Putamen (tissue), 1 donor: Measurements from ENCODE around the gene CMYA5.
"Not testable (repeated sequence)": the region's sequence is repeated elsewhere in the genome, so short reads cannot be mapped to it uniquely, and the experiment has no call there.

Experiments
- DNase-seq: peaks from one replicate; pipeline ENCODE4 v3.0.0-alpha.2; 2016; ENCODE audit warnings: low spot score

CMYA5 gene

GRCh38 chr5:79746642-79747569 lies 57.3 kb downstream of the CMYA5 start:
- DNase-seq: peak; percentile 11

GRCh38 chr5:79750611-79751510 lies 61.2 kb downstream of the CMYA5 start:
- no peak for DNase-seq

DNA sequence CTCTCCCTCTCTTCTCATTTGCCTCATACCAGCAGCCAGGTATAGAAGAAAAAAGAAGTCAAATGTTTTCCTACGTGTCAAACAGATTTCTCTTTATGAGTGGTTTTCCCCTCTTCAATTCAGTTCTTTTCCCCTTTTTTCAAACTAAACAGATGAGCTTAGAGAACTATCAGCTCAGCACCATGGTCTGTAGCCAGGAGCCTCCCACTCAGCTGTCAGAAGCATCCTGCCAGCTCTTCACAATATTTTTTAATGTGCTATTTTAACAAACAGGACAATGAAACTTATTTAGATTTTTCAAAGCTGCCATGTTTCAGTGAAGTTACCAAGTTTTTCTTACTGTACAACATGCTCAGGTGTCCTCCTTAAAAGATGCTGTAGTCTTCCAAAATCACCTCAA lies 63.5 kb downstream of the CMYA5 start:
- no peak for DNase-seq

DNA sequence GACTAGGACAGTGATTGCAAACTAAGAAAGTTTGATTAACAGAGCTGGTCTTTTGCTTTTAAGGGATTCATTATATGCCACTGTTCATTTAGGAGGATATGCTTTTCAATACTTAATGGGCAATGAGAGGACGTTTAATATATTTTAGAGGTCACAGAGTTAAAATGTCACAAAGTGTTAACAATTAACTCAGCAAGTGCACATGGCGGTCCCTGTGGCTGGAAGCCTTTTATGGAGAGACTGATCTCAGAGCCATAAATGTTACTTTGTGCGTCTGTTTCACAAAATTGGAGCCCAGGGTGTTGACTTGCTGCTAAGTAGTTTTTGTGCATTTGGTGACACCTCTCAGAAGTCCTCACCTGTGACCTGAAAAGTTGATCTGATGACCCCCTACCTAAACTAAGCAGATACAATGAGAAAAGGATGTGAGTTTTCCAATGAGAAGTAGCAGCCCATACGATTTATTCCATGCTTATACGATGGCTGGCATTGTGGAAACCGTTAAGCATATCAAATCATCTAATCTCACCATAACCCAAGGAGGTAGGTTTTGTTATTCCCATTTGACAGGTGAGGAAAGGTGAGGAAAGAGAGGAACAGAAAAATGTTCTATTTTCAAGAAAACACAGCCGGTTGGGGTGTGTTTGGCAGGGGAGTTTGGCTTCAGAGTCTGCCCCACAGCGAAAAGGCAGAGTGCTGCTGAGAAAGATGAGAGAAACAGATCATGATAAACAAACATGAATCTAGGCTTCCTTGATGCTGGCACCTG lies 64.4 kb downstream of the CMYA5 start:
- DNase-seq: no peak

GRCh38 chr5:79754865-79755555 lies 65.4 kb downstream of the CMYA5 start:
- DNase-seq: no peak

GRCh38 chr5:79756076-79756475 lies 66.4 kb downstream of the CMYA5 start:
- no peak for DNase-seq

DNA sequence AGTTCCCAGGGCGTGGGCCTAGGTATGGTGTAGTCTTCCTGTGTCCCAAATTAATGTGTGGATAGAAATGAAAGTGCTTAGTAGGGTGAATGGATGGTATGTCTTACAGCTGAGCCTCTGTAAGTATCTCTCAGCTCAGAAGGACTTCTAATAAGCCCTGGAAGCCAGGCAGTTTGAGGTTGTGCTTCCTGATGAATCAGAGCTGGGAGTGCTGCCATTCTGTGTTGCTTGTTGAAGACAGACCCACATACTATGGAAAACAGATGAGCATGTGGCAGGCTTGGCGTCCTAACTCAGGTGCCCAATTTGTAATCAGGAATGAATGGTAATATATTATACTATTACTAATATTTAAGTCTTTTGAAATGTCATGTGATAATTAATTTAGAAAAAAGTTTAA lies 69.8 kb downstream of the CMYA5 start:
- DNase-seq: no peak

GRCh38 chr5:79759848-79760247 lies 70.2 kb downstream of the CMYA5 start:
- DNase-seq: no peak

DNA sequence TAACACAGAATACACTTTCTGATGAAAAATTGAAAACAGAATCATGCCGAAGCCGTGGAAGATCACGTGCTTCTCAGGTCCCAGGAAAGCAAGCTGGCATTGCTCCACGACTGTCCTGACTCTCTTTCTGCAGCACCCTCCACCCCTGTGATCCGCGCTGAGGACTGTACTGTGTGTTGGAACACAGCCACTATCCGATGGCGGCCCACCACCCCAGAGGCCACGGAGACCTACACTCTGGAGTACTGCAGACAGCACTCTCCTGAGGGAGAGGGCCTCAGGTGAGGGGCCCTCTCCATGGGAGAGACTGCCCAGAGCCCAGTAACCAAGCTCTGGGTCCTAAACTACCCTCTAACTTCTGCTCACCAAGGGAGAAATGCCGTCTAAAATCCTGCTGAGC lies 73.3 kb downstream of the CMYA5 start:
- DNase-seq: no peak

GRCh38 chr5:79764147-79764546 lies 74.5 kb downstream of the CMYA5 start:
- DNase-seq: not testable (repeated sequence)

- DNase-seq: no peak
These were observed 81.8 kb downstream of the CMYA5 start for GRCh38 chr5:79771387-79771786.

DNA sequence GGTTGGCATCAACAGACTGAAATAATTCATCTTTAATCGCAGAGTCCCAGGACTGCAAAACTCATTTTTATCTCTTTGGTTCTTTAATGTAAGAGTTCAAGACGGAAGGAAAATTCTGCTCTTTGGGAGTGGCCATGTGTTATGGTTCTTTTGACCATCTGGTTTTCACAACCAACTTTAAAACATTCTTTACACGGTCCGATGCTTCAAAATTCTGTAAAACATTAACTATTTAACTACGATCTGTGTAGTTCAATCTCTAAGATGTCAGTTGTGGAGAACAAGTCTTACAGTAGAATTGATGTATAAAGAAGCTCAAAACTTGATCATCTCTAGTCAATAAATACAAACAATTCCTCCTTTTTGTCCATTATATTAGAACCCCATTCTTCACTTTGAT lies 83.0 kb downstream of the CMYA5 start:
- DNase-seq: no peak

DNA sequence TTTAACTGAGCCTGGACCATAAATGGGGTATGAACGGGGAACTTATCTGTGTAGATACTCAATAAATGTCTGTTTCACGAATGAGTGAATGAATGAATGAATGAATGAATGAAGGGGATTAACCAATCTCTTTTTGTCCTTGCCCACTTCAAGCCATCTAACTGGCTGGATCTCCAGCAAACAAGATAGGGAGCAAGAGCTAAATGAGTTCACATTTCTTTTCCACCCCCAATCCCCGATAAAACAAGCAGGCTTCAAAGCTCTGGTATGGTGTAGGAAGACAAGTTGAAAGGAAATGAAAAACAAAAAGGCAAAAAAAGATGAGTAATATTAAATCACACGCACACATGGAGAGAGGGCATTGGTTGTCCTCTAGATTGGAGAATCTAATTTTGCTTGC lies 84.0 kb downstream of the CMYA5 start:
- peak; percentile 63 for DNase-seq

DNA sequence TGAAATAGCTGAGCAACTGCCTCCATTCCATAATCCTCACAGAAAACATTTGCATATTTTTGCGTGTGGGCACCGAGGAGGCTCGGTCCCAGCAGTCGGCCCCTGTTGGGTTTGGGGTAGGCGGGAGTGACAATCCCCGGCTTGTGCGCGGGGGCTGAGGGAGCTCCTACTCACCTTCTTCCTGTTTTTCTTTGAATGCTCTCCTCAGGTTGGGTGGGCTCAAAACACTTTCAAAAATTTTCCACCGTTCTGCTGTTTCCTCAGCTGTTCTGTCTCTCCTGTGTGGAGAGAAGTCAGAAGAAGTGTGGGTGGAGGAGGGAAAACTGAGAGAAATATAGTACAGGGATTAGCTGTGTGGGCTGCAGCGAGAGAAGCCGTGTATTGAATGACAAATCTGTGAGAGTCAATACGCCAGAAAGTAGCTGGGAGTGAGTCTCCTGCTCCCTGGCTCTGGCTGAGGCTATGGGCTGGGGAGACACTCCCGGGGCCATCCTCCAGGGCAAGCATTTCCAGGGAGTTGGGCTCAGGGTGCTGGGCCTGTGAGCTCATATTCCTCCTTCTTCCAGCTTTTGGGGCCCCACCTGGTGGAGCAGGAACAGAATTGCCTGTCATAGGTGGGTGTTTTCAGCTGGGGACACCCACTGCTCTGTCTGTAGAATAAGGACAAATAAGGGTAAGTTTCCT lies 84.7 kb downstream of the CMYA5 start:
- peak; percentile 78 for DNase-seq

DNA sequence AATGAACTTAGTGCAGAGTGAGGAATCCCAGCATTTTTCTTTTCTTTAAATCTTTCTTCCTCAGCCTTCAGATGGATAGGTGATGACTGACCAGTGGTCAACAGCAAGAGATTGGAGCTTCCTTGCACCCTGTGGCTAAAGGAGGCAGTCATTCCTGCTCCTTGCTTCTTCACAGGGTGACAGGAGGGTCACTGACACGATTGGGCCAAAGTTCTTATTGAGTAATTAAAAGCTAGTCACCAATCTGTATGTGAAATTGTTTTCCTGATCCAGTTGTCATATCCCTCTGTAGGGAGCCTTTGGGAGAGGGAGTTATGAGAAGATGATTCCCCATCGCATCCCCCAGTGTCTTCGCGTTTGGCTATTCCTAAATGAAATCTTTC lies 85.2 kb downstream of the CMYA5 start:
- no peak for DNase-seq

DNA sequence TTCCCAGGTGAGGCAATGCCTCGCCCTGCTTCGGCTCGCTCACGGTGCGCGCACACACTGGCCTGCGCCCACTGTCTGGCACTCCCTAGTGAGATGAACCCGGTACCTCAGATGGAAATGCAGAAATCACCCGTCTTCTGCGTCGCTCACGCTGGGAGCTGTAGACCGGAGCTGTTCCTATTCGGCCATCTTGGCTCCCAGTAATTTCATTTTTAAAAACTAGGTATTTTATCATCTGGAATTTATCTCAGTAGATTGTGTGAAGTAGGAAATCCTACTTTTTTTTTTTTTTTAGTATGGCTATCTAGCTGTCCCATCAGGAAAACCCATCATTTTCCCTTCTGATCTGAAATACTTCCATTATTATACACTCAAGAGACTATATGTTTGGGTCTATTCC lies 95.1 kb downstream of the CMYA5 start:
- DNase-seq: not testable (repeated sequence)

GRCh38 chr5:79785983-79786382 lies 96.3 kb downstream of the CMYA5 start:
- DNase-seq: no peak

DNA sequence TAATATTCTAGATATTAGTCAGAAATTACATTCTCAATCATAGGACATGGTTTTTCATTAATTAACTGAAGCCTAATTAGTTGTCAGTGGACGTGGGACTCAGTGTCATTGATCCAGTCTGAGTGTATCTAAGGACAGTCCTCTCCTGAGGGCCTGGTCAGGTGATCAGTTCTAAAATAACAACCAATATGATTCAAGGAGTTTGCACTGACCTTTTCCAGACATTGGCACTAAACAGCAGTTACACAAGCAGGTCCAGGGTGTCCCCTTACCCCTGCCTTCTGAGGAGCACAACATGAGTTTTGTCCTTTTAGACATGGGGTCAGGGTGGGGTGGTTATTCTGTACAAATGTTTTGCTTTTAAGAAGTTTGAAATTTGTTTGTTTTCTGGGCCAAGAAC lies 97.8 kb downstream of the CMYA5 start:
- no peak for DNase-seq

DNA sequence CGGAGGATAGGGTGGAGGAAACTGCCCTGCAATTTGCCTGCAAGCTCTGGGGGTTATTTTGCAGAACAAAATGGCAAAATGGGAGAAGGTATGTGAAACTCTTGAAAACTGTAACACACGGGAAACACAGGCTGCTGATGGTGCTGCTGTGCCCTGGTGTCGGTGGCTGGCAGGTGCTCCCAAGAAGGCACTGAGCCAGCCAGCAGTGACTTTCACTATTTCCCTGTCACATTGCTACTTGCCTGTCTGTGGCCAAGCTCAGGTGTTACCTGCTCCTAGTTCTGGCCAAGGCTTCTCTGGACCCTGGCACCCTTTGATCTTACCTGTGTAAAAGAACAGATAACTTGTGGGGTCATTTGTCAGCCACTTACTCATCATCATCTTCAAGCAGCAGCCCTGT lies 102.2 kb downstream of the CMYA5 start:
- no peak for DNase-seq

GRCh38 chr5:79792463-79792862 lies 102.8 kb downstream of the CMYA5 start:
- no peak for DNase-seq

- DNase-seq: no peak
These were observed 103.7 kb downstream of the CMYA5 start for GRCh38 chr5:79793304-79793703.
